Esophagus muscularis mucosa (tissue), 4 donors: ENCODE results near the gene TBC1D10A.

Experiments used
- EP300 ChIP-seq: sonication (generic); formaldehyde crosslinking; IDR thresholded peaks from one replicate; pipeline ENCODE4 v1.6.1; 2017; ENCODE audit warnings: antibody characterized with exemption
- POLR2A ChIP-seq: fragments of 450-650 bp; IDR thresholded peaks from one replicate; pipeline ENCODE4 v1.6.1; 2017; ENCODE audit warnings: antibody characterized with exemption, moderate library complexity, mild to moderate bottlenecking, low read depth
- TF ChIP-seq, protein P1 (sequence below), 3 experiments: fragments of 200-600 bp in 2 of 3; fragments of 450-650 bp in 1 of 3; sonication (generic) in 2 of 3; IDR thresholded peaks; one replicate each; pipeline ENCODE4 v1.5.1; 2017 to 2019; ENCODE audit warnings: antibody characterized with exemption in 3 of 3, mild to moderate bottlenecking in 2 of 3, moderate library complexity in 1 of 3

DNA sequence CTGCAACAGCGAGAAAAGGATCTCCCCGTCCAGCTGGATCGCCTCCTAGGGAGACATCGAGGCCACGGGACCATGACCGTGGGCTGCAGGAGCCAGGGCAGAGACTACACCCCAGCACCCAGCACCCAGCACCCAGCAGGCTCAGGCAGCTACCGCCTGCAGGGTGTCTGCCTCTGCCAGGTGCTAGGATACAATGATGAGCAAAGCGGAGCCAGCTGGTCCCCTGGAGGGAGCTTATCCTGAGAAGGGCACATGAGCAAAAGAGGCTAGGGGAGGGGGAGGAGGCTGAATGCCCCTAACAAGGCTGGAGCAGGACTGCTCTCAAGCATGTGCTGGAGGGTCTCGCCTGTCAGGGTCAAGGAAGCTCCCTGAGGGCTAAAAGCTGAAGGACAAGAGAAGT, 32.7 kb downstream of the TBC1D10A start:
- TF ChIP-seq POLR2A (no peak), EP300 (no peak)
- TF ChIP-seq, protein P1, sequence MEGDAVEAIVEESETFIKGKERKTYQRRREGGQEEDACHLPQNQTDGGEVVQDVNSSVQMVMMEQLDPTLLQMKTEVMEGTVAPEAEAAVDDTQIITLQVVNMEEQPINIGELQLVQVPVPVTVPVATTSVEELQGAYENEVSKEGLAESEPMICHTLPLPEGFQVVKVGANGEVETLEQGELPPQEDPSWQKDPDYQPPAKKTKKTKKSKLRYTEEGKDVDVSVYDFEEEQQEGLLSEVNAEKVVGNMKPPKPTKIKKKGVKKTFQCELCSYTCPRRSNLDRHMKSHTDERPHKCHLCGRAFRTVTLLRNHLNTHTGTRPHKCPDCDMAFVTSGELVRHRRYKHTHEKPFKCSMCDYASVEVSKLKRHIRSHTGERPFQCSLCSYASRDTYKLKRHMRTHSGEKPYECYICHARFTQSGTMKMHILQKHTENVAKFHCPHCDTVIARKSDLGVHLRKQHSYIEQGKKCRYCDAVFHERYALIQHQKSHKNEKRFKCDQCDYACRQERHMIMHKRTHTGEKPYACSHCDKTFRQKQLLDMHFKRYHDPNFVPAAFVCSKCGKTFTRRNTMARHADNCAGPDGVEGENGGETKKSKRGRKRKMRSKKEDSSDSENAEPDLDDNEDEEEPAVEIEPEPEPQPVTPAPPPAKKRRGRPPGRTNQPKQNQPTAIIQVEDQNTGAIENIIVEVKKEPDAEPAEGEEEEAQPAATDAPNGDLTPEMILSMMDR (IDR thresholded peaks at IDR 0.05), result no peak
